HG03159 (cell line): ENCODE data around the gene CD3G.
A peak's percentile ranks its signal among the peaks of the same experiment; 100 is the strongest.

ENCODE experiments used
- ATAC-seq: cut with Tn5 transposase; IDR thresholded peaks from one replicate; pipeline ENCODE4 v1.9.1; 2021; ENCODE audit warnings: mild to moderate bottlenecking, moderate library complexity; ENCODE audit not compliant: unreplicated experiment

CD3G gene

GRCh38 chr11:118322721-118323120 lies 21.4 kb upstream of the CD3G start:
- ATAC-seq: no peak

GRCh38 chr11:118325283-118325682 lies 18.9 kb upstream of the CD3G start:
- ATAC-seq: no peak

- ATAC-seq: no peak
Observed at GRCh38 chr11:118328745-118329144, 15.4 kb upstream of the CD3G start.

GRCh38 chr11:118334745-118335144 lies 9.4 kb upstream of the CD3G start:
- ATAC-seq: no peak

- ATAC-seq: no peak
Observed at GRCh38 chr11:118338637-118339061, 5.5 kb upstream of the CD3G start.

- ATAC-seq: no peak
Observed at GRCh38 chr11:118339281-118339961, 4.7 kb upstream of the CD3G start.

GRCh38 chr11:118340449-118340848 lies 3.7 kb upstream of the CD3G start:
- no peak for ATAC-seq

GRCh38 chr11:118341261-118341660 lies 2.9 kb upstream of the CD3G start:
- no peak for ATAC-seq

- no peak for ATAC-seq
Observed at GRCh38 chr11:118341815-118342489, 2.2 kb upstream of the CD3G start.

GRCh38 chr11:118342503-118343161 lies 1.5 kb upstream of the CD3G start, which contains the start of gene CD3D:
Gene CD3D (minus strand): TSS chr11:118342705. CDS start chr11:118342607, 98 bp downstream.
- ATAC-seq: no peak

- ATAC-seq: no peak
Observed at GRCh38 chr11:118343248-118343647, 896 bp upstream of the CD3G start.

GRCh38 chr11:118349475-118349874 lies 5.3 kb downstream of the CD3G start:
- ATAC-seq: no peak

GRCh38 chr11:118353084-118353710 lies 9.1 kb downstream of the CD3G start:
- no peak for ATAC-seq

GRCh38 chr11:118358071-118358470 lies 13.9 kb downstream of the CD3G start:
- no peak for ATAC-seq

GRCh38 chr11:118359295-118359958 lies 15.3 kb downstream of the CD3G start, which contains the start of gene UBE4A:
Gene UBE4A (plus strand): TSS chr11:118359600. CDS start chr11:118365081, 5,481 bp downstream.
- ATAC-seq: peak; percentile 95

GRCh38 chr11:118364956-118365615 lies 20.9 kb downstream of the CD3G start:
- ATAC-seq: no peak

GRCh38 chr11:118366287-118366686 lies 22.1 kb downstream of the CD3G start:
- no peak for ATAC-seq

GRCh38 chr11:118370774-118371173 lies 26.6 kb downstream of the CD3G start:
- ATAC-seq: no peak

- no peak for ATAC-seq
Observed at GRCh38 chr11:118373263-118373662, 29.1 kb downstream of the CD3G start.

- no peak for ATAC-seq
Observed at GRCh38 chr11:118373871-118374270, 29.7 kb downstream of the CD3G start.
